A673 (cell line): ENCODE measurements around the gene SCGB1C2.

Source experiments
- CTCF ChIP-seq: fragments of 300-800, 200-600 bp; sonication (generic); conservative IDR thresholded peaks from 2 replicates; pipeline ENCODE4 v1.5.1; 2017; ENCODE audit warnings: low read depth, mild to moderate bottlenecking, antibody characterized with exemption, low read length, moderate library complexity, mixed read lengths
- EZH2 ChIP-seq: fragments of 200-600 bp; sonication (generic); IDR thresholded peaks from 2 replicates; pipeline ENCODE4 v1.6.1; 2017; ENCODE audit warnings: borderline replicate concordance, low read depth, mild to moderate bottlenecking, mixed read lengths, antibody characterized with exemption, low read length; ENCODE audit not compliant: poor library complexity, severe bottlenecking

- TF ChIP-seq EZH2 (no peak), CTCF (no peak)
Observed at GRCh38 chr17:146983-147761, 9.8 kb downstream of the SCGB1C2 start.
